Left renal cortex interstitium (tissue), 4 donors: ENCODE measurements around the gene CAMTA1. TPM values are rescaled to one million over a fixed set of nuclear protein-coding genes. Genes with fewer than 3 reads are reported as not detected.

Experiments used
- DNase-seq, 4 donors: peaks; one replicate each; pipeline ENCODE4 v3.0.0-alpha.2; 2013; ENCODE audit warnings: low read depth in 4 of 4, low spot score in 2 of 4, missing footprints in 1 of 4
- polyA plus RNA-seq, 4 donors: library from polyadenylated mRNA; unstranded; fragments of 120-200 nt; gene quantifications; one replicate each; pipeline ENCODE4 v1.2.1, GENCODE V29; 2013; ENCODE audit not compliant: insufficient read length in 4 of 4

The CAMTA1 gene
- polyA plus RNA-seq, 4 donors: 76.8 to 91.3 (median 85.3) TPM

GRCh38 chr1:7387053-7387927 lies 602.0 kb downstream of the CAMTA1 start:
- DNase-seq: no peak

- no peak for DNase-seq
These were observed 602.9 kb downstream of the CAMTA1 start for GRCh38 chr1:7388141-7388487.

- no peak for DNase-seq
These were observed 603.4 kb downstream of the CAMTA1 start for GRCh38 chr1:7388488-7389185.

- DNase-seq: no peak
These were observed 604.1 kb downstream of the CAMTA1 start for GRCh38 chr1:7389201-7389905.

- DNase-seq: no peak
These were observed 604.8 kb downstream of the CAMTA1 start for GRCh38 chr1:7389906-7390603.

- DNase-seq: no peak
These were observed 605.3 kb downstream of the CAMTA1 start for GRCh38 chr1:7390604-7391000.

- DNase-seq: no peak
These were observed 607.9 kb downstream of the CAMTA1 start for GRCh38 chr1:7393136-7393535.

- DNase-seq: no peak
These were observed 610.0 kb downstream of the CAMTA1 start for GRCh38 chr1:7395251-7395650.

GRCh38 chr1:7398982-7399381 lies 613.7 kb downstream of the CAMTA1 start:
- no peak for DNase-seq

GRCh38 chr1:7399514-7400125 lies 614.4 kb downstream of the CAMTA1 start:
- DNase-seq: no peak

GRCh38 chr1:7400566-7400965 lies 615.3 kb downstream of the CAMTA1 start:
- no peak for DNase-seq

- DNase-seq: no peak
These were observed 616.7 kb downstream of the CAMTA1 start for GRCh38 chr1:7401814-7402547.

- DNase-seq: no peak
These were observed 617.2 kb downstream of the CAMTA1 start for GRCh38 chr1:7402548-7402850.

GRCh38 chr1:7403265-7404045 lies 618.2 kb downstream of the CAMTA1 start:
- no peak for DNase-seq

- DNase-seq: no peak
These were observed 618.9 kb downstream of the CAMTA1 start for GRCh38 chr1:7404046-7404742.

GRCh38 chr1:7405844-7406500 lies 620.7 kb downstream of the CAMTA1 start:
- no peak for DNase-seq

- no peak for DNase-seq
These were observed 621.6 kb downstream of the CAMTA1 start for GRCh38 chr1:7406641-7407543.
